ENCODE measurements around the gene MED22. TPM values are rescaled to one million over a fixed set of nuclear protein-coding genes. Genes with fewer than 3 reads are reported as not detected.

The MED22 gene
- total and polyA plus RNA-seq, 2 experiments from 2014 or later: 20.9 to 85.7 TPM

GRCh38 chr9:133331641-133332380 lies 16.1 kb downstream of the MED22 start:
- no peak overlapping the region for H3K27ac ChIP-seq (ENCODE audit: low read depth)
- no peak for ATAC-seq
- no peak overlapping the region for H3K4me3 Mint-ChIP-seq
- H2AFZ ChIP-seq: no peak overlapping the region
- H3K27me3 Mint-ChIP-seq (ENCODE audit: insufficient read depth, low read depth, poor library complexity): peaks cover 29% of the 10 kb centered on the region
- H4K20me1 ChIP-seq (replicated peaks; ENCODE audit: insufficient read depth): peaks cover 12% of the 10 kb centered on the region; the same call in 1 of the 2 replicates
- no peak for DNase-seq (ENCODE audit: low spot score)
- H3K36me3 ChIP-seq (ENCODE audit: insufficient read depth): peaks cover 10% of the 10 kb centered on the region
- peaks cover 27% of the 10 kb centered on the region for H3F3A ChIP-seq (replicated peaks; ENCODE audit: low read depth)
- H3K27ac Mint-ChIP-seq: no peak overlapping the region
- no peaks in the 10 kb centered on the region for H3K27me3 ChIP-seq (ENCODE audit: insufficient read depth)
- H3K4me3 ChIP-seq: no peak overlapping the region
- no peak for TF ChIP-seq EZH2phosphoT487 (IDR thresholded peaks at IDR 0.05; ENCODE audit: unreplicated experiment)
- TF ChIP-seq REST (IDR thresholded peaks at IDR 0.05; ENCODE audit: unreplicated experiment): no peak
- no peak for TF ChIP-seq ETS1 (IDR thresholded peaks at IDR 0.05)
- no peak for TF ChIP-seq EZH2 (IDR thresholded peaks at IDR 0.05; ENCODE audit: low read depth, unreplicated experiment)
- no peak for TF ChIP-seq ZNF462 (CRISPR knock-in tag; IDR thresholded peaks at IDR 0.05)
- no peak for TF ChIP-seq ZNF331 (CRISPR knock-in tag; IDR thresholded peaks at IDR 0.05; ENCODE audit: low read depth)
- no peak for TF ChIP-seq STAT1 (IDR thresholded peaks at IDR 0.05; ENCODE audit: unreplicated experiment)
- TF ChIP-seq CTCF (conservative IDR thresholded peaks at IDR 0.05; ENCODE audit: low read depth in 2 of 2): no peak
- TF ChIP-seq NANOG (IDR thresholded peaks at IDR 0.05; ENCODE audit: borderline replicate concordance): no peak
- no peak for TF ChIP-seq JUNB (IDR thresholded peaks at IDR 0.05; ENCODE audit: unreplicated experiment)
- TF ChIP-seq CREB1 (CRISPR knock-in tag; IDR thresholded peaks at IDR 0.05; ENCODE audit: low read depth): no peak
- TF ChIP-seq ZNF114 (CRISPR knock-in tag; IDR thresholded peaks at IDR 0.05): no peak
- TF ChIP-seq POLR2AphosphoS5 (IDR thresholded peaks at IDR 0.05; ENCODE audit: low read depth): no peak
- peaks cover 9% of the 10 kb centered on the region for H3K4me1 ChIP-seq (ENCODE audit: insufficient read depth)
- peaks cover 10% of the 10 kb centered on the region; the same call in 2 of the 3 replicates for H3K9me3 Mint-ChIP-seq
- peaks cover 16% of the 10 kb centered on the region for H3K4me1 Mint-ChIP-seq
- no peak overlapping the region for H3K4me2 ChIP-seq
- H3K79me2 ChIP-seq (replicated peaks; ENCODE audit: insufficient read depth): peaks cover 19% of the 10 kb centered on the region
- H3K9me2 ChIP-seq (ENCODE audit: insufficient read depth): no peaks in the 10 kb centered on the region
- H3K36me3 Mint-ChIP-seq (ENCODE audit: low read depth): peaks cover 66% of the 10 kb centered on the region
